Peyer's patch (tissue), 4 donors: Measurements from ENCODE around the gene COL13A1.

Experiments used
- POLR2A ChIP-seq, 2 donors: fragments of 450-650 bp; IDR thresholded peaks; one replicate each; pipeline ENCODE4 v1.5.1; 2017; ENCODE audit warnings: antibody characterized with exemption in 2 of 2, mild to moderate bottlenecking in 2 of 2, moderate library complexity in 2 of 2
- TF ChIP-seq, protein P1 (sequence below), 6 experiments: fragments of 450-650 bp in 4 of 6; fragments of 200-600 bp in 2 of 6; sonication (generic) in 1 of 6; IDR thresholded peaks; one replicate each; pipeline ENCODE4 v1.5.1; 2017 to 2019; ENCODE audit warnings: antibody characterized with exemption in 6 of 6, mild to moderate bottlenecking in 3 of 6, moderate library complexity in 1 of 6

DNA sequence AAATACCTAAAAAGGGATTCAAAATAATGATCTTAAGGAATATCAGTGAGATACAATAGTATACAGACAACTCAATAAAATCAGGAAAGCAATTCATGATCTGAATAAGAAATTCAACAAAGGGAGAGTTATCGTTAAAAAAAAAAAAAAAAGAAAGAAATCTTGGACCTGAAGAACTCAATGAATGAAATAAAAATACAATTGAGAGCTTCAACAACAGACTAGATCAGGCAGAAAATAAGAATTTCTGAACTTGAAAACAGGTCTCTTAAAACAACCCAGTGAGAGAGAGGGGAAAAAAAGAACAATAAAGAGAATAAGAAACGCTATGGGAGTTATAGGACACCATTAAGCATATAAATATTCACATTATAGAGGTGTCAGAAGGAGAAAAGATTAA is 179.0 kb downstream of the COL13A1 start:
- TF ChIP-seq, protein P1, sequence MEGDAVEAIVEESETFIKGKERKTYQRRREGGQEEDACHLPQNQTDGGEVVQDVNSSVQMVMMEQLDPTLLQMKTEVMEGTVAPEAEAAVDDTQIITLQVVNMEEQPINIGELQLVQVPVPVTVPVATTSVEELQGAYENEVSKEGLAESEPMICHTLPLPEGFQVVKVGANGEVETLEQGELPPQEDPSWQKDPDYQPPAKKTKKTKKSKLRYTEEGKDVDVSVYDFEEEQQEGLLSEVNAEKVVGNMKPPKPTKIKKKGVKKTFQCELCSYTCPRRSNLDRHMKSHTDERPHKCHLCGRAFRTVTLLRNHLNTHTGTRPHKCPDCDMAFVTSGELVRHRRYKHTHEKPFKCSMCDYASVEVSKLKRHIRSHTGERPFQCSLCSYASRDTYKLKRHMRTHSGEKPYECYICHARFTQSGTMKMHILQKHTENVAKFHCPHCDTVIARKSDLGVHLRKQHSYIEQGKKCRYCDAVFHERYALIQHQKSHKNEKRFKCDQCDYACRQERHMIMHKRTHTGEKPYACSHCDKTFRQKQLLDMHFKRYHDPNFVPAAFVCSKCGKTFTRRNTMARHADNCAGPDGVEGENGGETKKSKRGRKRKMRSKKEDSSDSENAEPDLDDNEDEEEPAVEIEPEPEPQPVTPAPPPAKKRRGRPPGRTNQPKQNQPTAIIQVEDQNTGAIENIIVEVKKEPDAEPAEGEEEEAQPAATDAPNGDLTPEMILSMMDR (IDR thresholded peaks at IDR 0.05) = no peak
- TF ChIP-seq POLR2A (IDR thresholded peaks at IDR 0.05) = no peak
